GM13977 (cell line): ENCODE results near the gene ULBP2.

Source experiments
- DNase-seq: peaks from one replicate; pipeline ENCODE4 v3.0.0; 2012; ENCODE audit warnings: low spot score
- CTCF ChIP-seq: IDR thresholded peaks from 2 replicates; pipeline ENCODE4 v1.5.1; 2012; ENCODE audit warnings: mild to moderate bottlenecking, control low read depth; ENCODE audit not compliant: insufficient read depth; ENCODE audit errors: extremely low read depth, missing control alignments
- in situ Hi-C: fragments of 300-500 bp; cut with MboI; formaldehyde crosslinking; loops from one replicate; pipeline ENCODE4 v1.12.0; 2022; ENCODE audit warnings: low sequenced_read_pairs, low pct_unique_long_range_greater_than_20kb, mixed read lengths, inconsistent platforms; ENCODE audit not compliant: unreplicated experiment

Gene ULBP2

GRCh38 chr6:149977221-149977620, 35.4 kb downstream of the ULBP2 start:
- TF ChIP-seq CTCF: no peak
- no peak for DNase-seq
- in situ Hi-C loops: no loop called here

GRCh38 chr6:149978610-149979009, 36.8 kb downstream of the ULBP2 start:
- in situ Hi-C loops: no loop called here
- DNase-seq: no peak
- TF ChIP-seq CTCF: no peak

- DNase-seq: no peak
- no peak for TF ChIP-seq CTCF
- in situ Hi-C loops: no loop called here
These were observed 37.5 kb downstream of the ULBP2 start for GRCh38 chr6:149979293-149979692.

DNA sequence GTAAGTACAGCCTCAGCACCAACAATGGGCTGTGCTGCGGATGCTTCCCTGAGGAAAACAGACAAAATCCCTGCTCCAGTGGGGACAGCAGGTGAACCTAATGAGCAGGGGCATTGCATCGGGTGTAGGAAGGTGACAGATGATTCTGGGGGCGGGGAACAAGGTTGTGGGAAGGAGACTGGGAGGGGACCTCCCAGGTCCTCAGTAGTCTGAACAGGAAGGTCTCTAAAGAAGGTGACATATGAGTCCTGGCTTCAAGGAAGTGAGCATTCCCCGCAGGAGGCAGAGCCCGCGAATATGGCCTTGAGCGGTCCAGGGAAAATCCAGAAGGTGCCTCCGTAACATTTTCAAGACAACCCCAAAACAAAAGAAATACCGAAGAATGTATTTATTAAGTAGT, 41.3 kb downstream of the ULBP2 start:
- in situ Hi-C loops: no loop called here
- no peak for TF ChIP-seq CTCF
- DNase-seq: no peak

GRCh38 chr6:149984773-149985172, 43.0 kb downstream of the ULBP2 start:
- TF ChIP-seq CTCF: no peak
- in situ Hi-C loops: no loop called here
- DNase-seq: no peak

- DNase-seq: no peak
- in situ Hi-C loops: no loop called here
- no peak for TF ChIP-seq CTCF
These were observed 43.7 kb downstream of the ULBP2 start for GRCh38 chr6:149985481-149985937.

DNA sequence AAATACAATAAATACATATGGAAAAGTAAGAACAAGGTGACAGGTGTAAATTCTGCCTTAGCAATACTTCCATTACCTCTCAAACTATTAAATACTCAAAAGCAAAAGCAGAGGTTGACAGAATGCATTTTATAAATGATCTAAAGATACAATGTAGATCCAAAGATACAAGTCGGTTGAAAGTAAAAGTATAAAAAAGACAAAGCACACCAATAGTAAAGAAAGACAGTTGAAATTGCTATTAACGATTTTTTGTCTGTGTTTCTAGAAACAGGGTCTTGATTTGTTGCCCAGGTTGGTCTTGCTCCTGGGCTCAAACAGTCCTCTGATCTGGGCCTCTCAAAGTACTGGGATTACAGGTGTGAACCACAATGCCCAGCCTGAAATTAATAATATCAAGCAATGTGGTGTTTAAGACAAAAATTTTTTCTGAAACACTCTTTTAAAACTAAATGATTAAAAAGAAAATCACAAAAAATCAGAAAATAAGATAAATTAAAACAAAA, 45.8 kb downstream of the ULBP2 start:
- DNase-seq: no peak
- no peak for TF ChIP-seq CTCF
- in situ Hi-C loops: no loop called here
